Measurements from ENCODE around the gene PPP2R3B. TPM values are rescaled to one million over a fixed set of nuclear protein-coding genes. Genes with fewer than 3 reads are reported as not detected.
"Not testable (repeated sequence)": the region's sequence is repeated elsewhere in the genome, so short reads cannot be mapped to it uniquely, and the experiment has no call there.

Gene PPP2R3B
- polyA plus RNA-seq (ENCODE audit: insufficient read length): 21.8 TPM
- long read RNA-seq, donor 1, transcript PPP2R3B-202 (13 exons, 2,151 nt): major isoform, 6 of 6 reads
- long read RNA-seq, donor 1, partial matches to known transcripts: 0 of 6 reads
- long read RNA-seq, donor 1, other reads (novel, unspliced or antisense): 0 of 6 reads
- long read RNA-seq, donor 2, partial matches to known transcripts: 0 of 3 reads
- long read RNA-seq, donor 2, other reads (novel, unspliced or antisense): 0 of 3 reads
- long read RNA-seq, donor 3, partial matches to known transcripts: 0 of 2 reads
- long read RNA-seq, donor 3, other reads (novel, unspliced or antisense): 0 of 2 reads
- long read RNA-seq, donor 4: 0 reads
- long read RNA-seq, donor 5, transcript PPP2R3B-202 (13 exons, 2,151 nt): major isoform, 5 of 5 reads
- long read RNA-seq, donor 5, partial matches to known transcripts: 0 of 5 reads
- long read RNA-seq, donor 5, other reads (novel, unspliced or antisense): 0 of 5 reads
- long read RNA-seq, donor 6, transcript PPP2R3B-202 (13 exons, 2,151 nt): major isoform, 5 of 5 reads
- long read RNA-seq, donor 6, partial matches to known transcripts: 0 of 5 reads
- long read RNA-seq, donor 6, other reads (novel, unspliced or antisense): 0 of 5 reads
- long read RNA-seq, donor 7, transcript PPP2R3B-202 (13 exons, 2,151 nt): major isoform, 8 of 8 reads
- long read RNA-seq, donor 7, partial matches to known transcripts: 0 of 8 reads
- long read RNA-seq, donor 7, other reads (novel, unspliced or antisense): 0 of 8 reads
- long read RNA-seq, donor 8, partial matches to known transcripts: 0 of 2 reads
- long read RNA-seq, donor 8, other reads (novel, unspliced or antisense): 0 of 2 reads

- DNase-seq: peak; percentile 96
Measured at GRCh38 chrX:386768-387575, at the start of gene PPP2R3B. Gene PPP2R3B (minus strand): TSS chrX:386907. CDS start chrX:386691, 216 bp downstream.

- no peak for DNase-seq
Measured at GRCh38 chrX:435536-436122, 48.9 kb upstream of the PPP2R3B start.

GRCh38 chrX:434946-435345 is 48.2 kb upstream of the PPP2R3B start:
- no peak for DNase-seq

GRCh38 chrX:433771-434170 is 47.1 kb upstream of the PPP2R3B start:
- DNase-seq: no peak

- not testable (repeated sequence) for DNase-seq
Measured at GRCh38 chrX:432666-433065, 46.0 kb upstream of the PPP2R3B start.

GRCh38 chrX:431492-432111 is 44.9 kb upstream of the PPP2R3B start:
- no peak for DNase-seq

- DNase-seq: no peak
Measured at GRCh38 chrX:431056-431455, 44.3 kb upstream of the PPP2R3B start.

- no peak for DNase-seq
Measured at GRCh38 chrX:429266-429825, 42.6 kb upstream of the PPP2R3B start.

GRCh38 chrX:427812-428725 is 41.4 kb upstream of the PPP2R3B start:
- DNase-seq: no peak

- DNase-seq: no peak
Measured at GRCh38 chrX:426881-427280, 40.2 kb upstream of the PPP2R3B start.

GRCh38 chrX:425056-425455 is 38.3 kb upstream of the PPP2R3B start:
- no peak for DNase-seq

- DNase-seq: no peak
Measured at GRCh38 chrX:421646-422391, 35.1 kb upstream of the PPP2R3B start.

GRCh38 chrX:420496-421223 is 34.0 kb upstream of the PPP2R3B start:
- DNase-seq: no peak

GRCh38 chrX:418927-419729 is 32.4 kb upstream of the PPP2R3B start:
- no peak for DNase-seq

GRCh38 chrX:415498-415897 is 28.8 kb upstream of the PPP2R3B start:
- not testable (repeated sequence) for DNase-seq

- DNase-seq: no peak
Measured at GRCh38 chrX:413322-414201, 26.9 kb upstream of the PPP2R3B start.

GRCh38 chrX:410296-410695 is 23.6 kb upstream of the PPP2R3B start:
- DNase-seq: no peak
